Fibroblast of lung (primary cell): ENCODE results near the gene VEPH1. TPM values are rescaled to one million over a fixed set of nuclear protein-coding genes. Genes with fewer than 3 reads are reported as not detected.

ENCODE experiments used
- DNase-seq, 2 donors: peaks; one replicate each; pipeline versions ENCODE4 v3.0.0 to v3.0.0-alpha.2; 2010; ENCODE audit warnings: low read depth in 2 of 2
- H2AFZ ChIP-seq: 2 replicates; pipeline ENCODE4 v1.5.1; 2012; ENCODE audit warnings: low read length, control low read depth, inconsistent platforms
- H3K27ac ChIP-seq: 2 replicates; pipeline ENCODE4 v1.5.1; 2011; ENCODE audit warnings: low read length, control low read depth; ENCODE audit not compliant: insufficient read depth
- H3K27me3 ChIP-seq: 2 replicates; pipeline ENCODE4 v1.5.1; 2011; ENCODE audit warnings: mild to moderate bottlenecking, low read length; ENCODE audit not compliant: control insufficient read depth, insufficient read depth
- H3K36me3 ChIP-seq: 2 replicates; pipeline ENCODE4 v1.5.1; 2011; ENCODE audit warnings: low read length; ENCODE audit not compliant: control insufficient read depth, insufficient read depth
- H3K4me1 ChIP-seq: 2 replicates; pipeline ENCODE4 v1.5.1; 2011; ENCODE audit warnings: low read length; ENCODE audit not compliant: control insufficient read depth, insufficient read depth; ENCODE audit errors: extremely low read depth
- H3K4me2 ChIP-seq: 2 replicates; pipeline ENCODE4 v1.5.1; 2011; ENCODE audit warnings: low read length, control low read depth; ENCODE audit not compliant: insufficient read depth; ENCODE audit errors: extremely low read depth
- H3K4me3 ChIP-seq, 4 experiments: fragments of 200-600 bp in 1 of 4; sonication (generic) in 1 of 4; replicated peaks in 1 of 4; 2 replicates each; pipeline ENCODE4 v1.5.1; 2011 to 2016; ENCODE audit warnings: low read length in 4 of 4, low read depth in 3 of 4, mild to moderate bottlenecking in 3 of 4, control low read depth in 2 of 4, inconsistent platforms in 1 of 4, mixed read lengths in 1 of 4; ENCODE audit not compliant: insufficient read depth in 1 of 4; ENCODE audit errors: control extremely low read depth in 1 of 4
- H3K79me2 ChIP-seq: 2 replicates; pipeline ENCODE4 v1.5.1; 2012; ENCODE audit warnings: mild to moderate bottlenecking, low read length, inconsistent platforms; ENCODE audit not compliant: control insufficient read depth, insufficient read depth
- H3K9ac ChIP-seq: 2 replicates; pipeline ENCODE4 v1.5.1; 2011; ENCODE audit warnings: mild to moderate bottlenecking, low read length, control low read depth; ENCODE audit not compliant: insufficient read depth
- H3K9me3 ChIP-seq: 2 replicates; pipeline ENCODE4 v1.5.1; 2012; ENCODE audit warnings: low read depth, low read length; ENCODE audit not compliant: control insufficient read depth, insufficient read depth
- H4K20me1 ChIP-seq: 2 replicates; pipeline ENCODE4 v1.5.1; 2011; ENCODE audit warnings: low read length; ENCODE audit not compliant: control insufficient read depth, insufficient read depth; ENCODE audit errors: extremely low read depth
- EZH2 ChIP-seq: IDR thresholded peaks from 2 replicates; pipeline ENCODE4 v1.5.1; 2012; ENCODE audit warnings: low read length, control low read depth, mild to moderate bottlenecking; ENCODE audit errors: missing control alignments
- polyA plus RNA-seq, 2 donors: library from polyadenylated mRNA; depleted of rRNA in 1 of 2; stranded (reverse) in 1 of 2; unstranded in 1 of 2; fragments of >200 nt; gene quantifications; 2 replicates each; pipeline ENCODE4 v1.2.1, GENCODE V29; 2011 to 2012; ENCODE audit warnings: missing spikeins in 1 of 2
- total RNA-seq: library from RNA; depleted of rRNA; stranded (reverse); fragments of >200 nt; gene quantifications from 2 replicates; pipeline ENCODE4 v1.2.1, GENCODE V29; 2014
- TF ChIP-seq, protein P1 (sequence below), 2 donors: IDR thresholded peaks in 1 of 2; conservative IDR thresholded peaks in 1 of 2; 1 replicate in 1 of 2; 2 replicates in 1 of 2; pipeline ENCODE4 v1.5.1; 2011 to 2012; ENCODE audit warnings: low read length in 2 of 2, control low read depth in 1 of 2, inconsistent platforms in 1 of 2, low read depth in 1 of 2, mild to moderate bottlenecking in 1 of 2

The VEPH1 gene
- total and polyA plus RNA-seq, 2 donors (not counting 1 experiment from before 2014, with no cell fraction given), result 13.1 to 34.7 TPM

GRCh38 chr3:157513585-157513984, 10.4 kb upstream of the VEPH1 start:
- no peak overlapping the region for H3K4me3 ChIP-seq
- H3K27ac ChIP-seq, result no peak overlapping the region
- no peaks in the 10 kb centered on the region for H3K4me1 ChIP-seq
- no peak overlapping the region for H3K4me2 ChIP-seq
- TF ChIP-seq, protein P1, sequence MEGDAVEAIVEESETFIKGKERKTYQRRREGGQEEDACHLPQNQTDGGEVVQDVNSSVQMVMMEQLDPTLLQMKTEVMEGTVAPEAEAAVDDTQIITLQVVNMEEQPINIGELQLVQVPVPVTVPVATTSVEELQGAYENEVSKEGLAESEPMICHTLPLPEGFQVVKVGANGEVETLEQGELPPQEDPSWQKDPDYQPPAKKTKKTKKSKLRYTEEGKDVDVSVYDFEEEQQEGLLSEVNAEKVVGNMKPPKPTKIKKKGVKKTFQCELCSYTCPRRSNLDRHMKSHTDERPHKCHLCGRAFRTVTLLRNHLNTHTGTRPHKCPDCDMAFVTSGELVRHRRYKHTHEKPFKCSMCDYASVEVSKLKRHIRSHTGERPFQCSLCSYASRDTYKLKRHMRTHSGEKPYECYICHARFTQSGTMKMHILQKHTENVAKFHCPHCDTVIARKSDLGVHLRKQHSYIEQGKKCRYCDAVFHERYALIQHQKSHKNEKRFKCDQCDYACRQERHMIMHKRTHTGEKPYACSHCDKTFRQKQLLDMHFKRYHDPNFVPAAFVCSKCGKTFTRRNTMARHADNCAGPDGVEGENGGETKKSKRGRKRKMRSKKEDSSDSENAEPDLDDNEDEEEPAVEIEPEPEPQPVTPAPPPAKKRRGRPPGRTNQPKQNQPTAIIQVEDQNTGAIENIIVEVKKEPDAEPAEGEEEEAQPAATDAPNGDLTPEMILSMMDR (conservative IDR thresholded peaks at IDR 0.05 in 1 of 2, IDR thresholded peaks at IDR 0.05 in 1 of 2; ENCODE audit: low read depth in 1 of 2, low read length in 2 of 2), result no peak
- TF ChIP-seq EZH2, result no peak
- no peak overlapping the region for H3K9ac ChIP-seq
- no peaks in the 10 kb centered on the region for H3K27me3 ChIP-seq
- no peak for DNase-seq
- H4K20me1 ChIP-seq, result no peaks in the 10 kb centered on the region
- H2AFZ ChIP-seq, result no peak overlapping the region
- no peaks in the 10 kb centered on the region for H3K9me3 ChIP-seq
- no peaks in the 10 kb centered on the region for H3K79me2 ChIP-seq
- no peaks in the 10 kb centered on the region for H3K36me3 ChIP-seq

GRCh38 chr3:157512534-157512933, 9.3 kb upstream of the VEPH1 start:
- no peaks in the 10 kb centered on the region for H3K79me2 ChIP-seq
- no peak overlapping the region for H2AFZ ChIP-seq
- H3K4me1 ChIP-seq, result no peaks in the 10 kb centered on the region
- no peaks in the 10 kb centered on the region for H4K20me1 ChIP-seq
- H3K4me3 ChIP-seq, result no peak overlapping the region
- H3K4me2 ChIP-seq, result no peak overlapping the region
- DNase-seq, result no peak
- no peaks in the 10 kb centered on the region for H3K36me3 ChIP-seq
- H3K9me3 ChIP-seq, result no peaks in the 10 kb centered on the region
- no peak overlapping the region for H3K27ac ChIP-seq
- H3K9ac ChIP-seq, result no peak overlapping the region
- H3K27me3 ChIP-seq, result no peaks in the 10 kb centered on the region
- TF ChIP-seq, protein P1 (conservative IDR thresholded peaks at IDR 0.05 in 1 of 2, IDR thresholded peaks at IDR 0.05 in 1 of 2; ENCODE audit: low read depth in 1 of 2, low read length in 2 of 2), result no peak
- no peak for TF ChIP-seq EZH2

DNA sequence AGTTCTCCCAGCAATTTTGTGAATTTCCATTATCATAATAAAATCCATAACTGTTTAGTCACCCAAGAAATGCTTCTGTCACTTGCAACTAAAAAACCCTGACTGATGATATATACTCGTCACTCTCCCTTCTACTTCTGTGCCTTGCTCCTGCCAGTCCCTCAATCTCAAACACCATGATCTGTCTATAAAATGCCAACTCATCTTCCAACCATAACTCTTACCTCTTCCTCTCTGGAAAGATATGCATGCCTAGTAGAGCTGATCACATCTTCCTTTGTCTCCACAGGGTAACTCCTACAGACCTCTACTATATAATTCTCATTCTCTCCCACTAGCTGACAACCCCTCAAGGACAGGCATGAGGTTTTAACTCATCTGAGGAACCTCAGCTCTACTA, 5.2 kb upstream of the VEPH1 start:
- Histone ChIP-seq H3K27ac (no peak overlapping the region), H2AFZ (no peak overlapping the region), H3K4me2 (no peak overlapping the region), H4K20me1 (no peaks in the 10 kb centered on the region), H3K4me3 (no peak overlapping the region), H3K36me3 (no peaks in the 10 kb centered on the region), H3K9me3 (no peaks in the 10 kb centered on the region), H3K4me1 (no peaks in the 10 kb centered on the region), H3K27me3 (no peaks in the 10 kb centered on the region), H3K79me2 (no peaks in the 10 kb centered on the region), H3K9ac (no peak overlapping the region)
- no peak for TF ChIP-seq EZH2
- TF ChIP-seq, protein P1 (conservative IDR thresholded peaks at IDR 0.05 in 1 of 2, IDR thresholded peaks at IDR 0.05 in 1 of 2; ENCODE audit: low read depth in 1 of 2, low read length in 2 of 2), result no peak
- DNase-seq, result no peak
